ENCODE results near the gene KNSTRN.

Gene KNSTRN

DNA sequence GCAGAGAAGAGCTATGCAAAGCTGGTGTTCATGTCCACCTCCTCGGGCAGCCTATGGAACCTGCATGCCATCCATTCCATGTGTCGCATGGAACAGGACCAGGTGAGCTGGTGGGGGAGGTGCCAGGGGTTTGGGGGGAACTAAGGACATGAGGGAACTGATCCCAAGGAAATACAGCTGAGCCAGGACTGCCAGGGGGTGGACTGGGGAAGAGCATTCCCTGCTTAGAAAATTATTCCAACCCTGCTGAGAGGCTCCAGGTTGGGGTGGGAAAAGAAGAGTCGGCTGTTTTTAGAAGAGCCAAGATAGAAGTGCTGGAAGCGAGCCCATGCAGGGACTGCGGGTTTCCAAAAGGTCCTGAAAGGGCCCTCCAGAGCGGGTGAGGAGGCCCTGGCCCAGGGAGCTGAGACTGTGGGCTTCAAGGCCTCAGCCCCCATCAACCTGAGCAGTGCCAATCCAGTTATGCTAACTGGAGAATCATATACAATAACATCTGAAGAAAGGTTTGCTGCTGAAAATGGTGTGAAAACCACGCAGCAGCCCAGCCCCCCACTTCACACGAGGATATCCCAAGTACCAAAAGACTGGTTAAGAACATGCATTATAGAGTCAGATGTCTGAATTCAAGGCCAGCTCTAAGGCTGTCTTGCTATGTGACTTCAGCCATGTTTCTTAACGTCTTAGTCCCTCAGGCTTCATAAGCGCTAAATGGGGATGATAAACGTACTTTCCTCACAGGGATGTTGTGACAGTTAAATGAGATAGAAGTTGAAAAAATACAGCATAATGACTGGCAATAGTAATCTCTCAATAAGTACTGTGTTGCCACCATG is 16.7 kb upstream of the KNSTRN start:
- no peak for DNase-seq
- TF ChIP-seq POLR2A (IDR thresholded peaks at IDR 0.05; ENCODE audit: low read length) (no peak), GATA1 (IDR thresholded peaks at IDR 0.05; ENCODE audit: low read depth, low read length) (no peak)

DNA sequence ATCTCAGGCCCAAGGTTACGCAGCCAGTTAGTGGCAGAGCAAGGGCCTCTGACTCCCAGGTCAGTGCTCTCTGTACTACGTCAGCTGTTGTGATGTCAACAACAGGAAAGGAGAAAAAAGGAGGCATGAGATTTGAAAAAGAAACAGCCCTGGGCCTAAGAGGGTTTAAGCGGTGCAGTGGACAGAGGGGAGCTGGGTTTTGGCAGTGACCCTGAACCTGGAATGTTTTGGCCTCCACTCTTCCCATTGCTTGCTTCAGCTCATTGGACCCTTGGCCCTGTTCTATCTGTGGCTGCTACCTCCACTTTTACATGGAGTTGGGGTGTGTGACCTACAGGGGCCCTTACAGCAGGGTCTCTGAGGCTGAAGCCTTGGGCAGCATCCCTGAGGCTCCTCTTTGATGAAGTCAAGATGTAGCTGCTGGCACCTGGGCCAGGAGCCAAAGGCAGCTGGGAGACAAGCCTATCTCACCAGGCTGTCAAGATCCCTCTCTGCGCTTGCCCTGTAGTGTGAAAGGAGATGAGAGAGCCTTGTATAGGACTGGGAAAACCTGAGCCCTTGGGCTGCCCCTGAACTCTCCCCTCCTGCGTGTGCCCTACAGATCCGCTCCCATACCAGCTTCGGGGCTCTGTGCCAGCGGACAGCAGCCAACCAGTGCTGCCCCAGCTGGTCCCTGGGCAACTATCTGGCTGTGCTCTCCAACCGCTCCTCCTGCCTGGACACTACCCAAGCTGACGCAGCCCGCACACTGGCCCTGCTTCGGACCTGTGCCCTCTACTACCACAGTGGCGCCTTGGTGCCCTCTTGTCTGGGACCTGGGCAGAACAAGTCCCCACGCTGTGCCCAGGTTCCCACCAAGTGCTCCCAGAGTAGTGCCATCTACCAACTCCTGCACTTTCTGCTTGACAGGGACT is 15.8 kb upstream of the KNSTRN start:
- TF ChIP-seq POLR2A (IDR thresholded peaks at IDR 0.05; ENCODE audit: low read length) (no peak), GATA1 (IDR thresholded peaks at IDR 0.05; ENCODE audit: low read depth, low read length) (no peak)

DNA sequence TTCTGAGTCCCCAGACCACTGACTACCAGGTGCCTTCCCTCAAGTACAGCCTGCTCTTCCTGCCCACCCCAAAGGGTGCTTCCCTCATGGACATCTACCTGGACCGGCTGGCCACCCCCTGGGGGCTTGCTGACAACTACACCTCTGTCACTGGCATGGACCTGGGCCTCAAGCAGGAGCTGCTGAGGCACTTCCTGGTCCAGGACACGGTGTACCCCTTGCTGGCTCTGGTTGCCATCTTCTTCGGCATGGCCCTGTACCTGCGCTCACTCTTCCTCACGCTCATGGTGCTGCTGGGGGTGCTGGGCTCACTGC is 15.2 kb upstream of the KNSTRN start:
- DNase-seq = no peak
- TF ChIP-seq POLR2A (IDR thresholded peaks at IDR 0.05; ENCODE audit: low read length) (no peak), GATA1 (IDR thresholded peaks at IDR 0.05; ENCODE audit: low read depth, low read length) (no peak)

More for the DNA sequence above, 15.8 kb upstream of the KNSTRN start:
- no peak for DNase-seq

DNA sequence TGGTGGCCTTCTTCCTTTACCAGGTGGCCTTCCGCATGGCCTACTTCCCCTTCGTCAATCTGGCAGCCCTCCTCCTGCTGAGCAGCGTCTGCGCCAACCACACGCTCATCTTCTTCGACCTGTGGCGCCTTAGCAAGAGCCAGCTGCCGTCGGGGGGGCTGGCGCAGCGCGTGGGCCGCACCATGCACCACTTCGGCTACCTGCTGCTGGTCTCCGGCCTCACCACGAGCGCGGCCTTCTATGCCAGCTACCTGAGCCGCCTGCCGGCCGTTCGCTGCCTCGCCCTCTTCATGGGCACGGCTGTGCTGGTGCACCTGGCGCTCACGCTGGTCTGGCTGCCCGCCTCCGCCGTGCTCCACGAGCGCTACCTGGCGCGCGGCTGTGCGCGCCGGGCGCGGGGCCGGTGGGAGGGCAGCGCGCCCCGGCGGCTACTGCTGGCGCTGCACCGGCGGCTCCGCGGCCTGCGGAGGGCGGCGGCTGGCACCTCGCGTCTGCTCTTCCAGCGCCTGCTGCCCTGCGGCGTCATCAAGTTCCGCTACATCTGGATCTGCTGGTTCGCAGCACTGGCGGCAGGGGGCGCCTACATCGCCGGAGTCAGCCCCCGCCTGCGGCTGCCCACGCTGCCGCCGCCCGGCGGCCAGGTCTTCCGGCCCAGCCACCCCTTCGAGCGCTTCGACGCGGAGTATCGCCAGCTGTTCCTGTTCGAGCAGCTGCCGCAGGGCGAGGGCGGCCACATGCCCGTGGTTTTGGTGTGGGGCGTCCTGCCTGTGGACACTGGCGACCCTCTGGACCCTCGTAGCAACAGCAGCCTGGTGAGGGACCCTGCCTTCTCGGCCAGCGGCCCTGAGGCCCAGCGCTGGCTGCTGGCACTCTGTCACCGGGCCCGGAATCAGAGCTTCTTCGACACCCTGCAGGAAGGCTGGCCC is 14.6 kb upstream of the KNSTRN start:
- no peak for TF ChIP-seq POLR2A (IDR thresholded peaks at IDR 0.05; ENCODE audit: low read length)
- no peak for TF ChIP-seq GATA1 (IDR thresholded peaks at IDR 0.05; ENCODE audit: low read depth, low read length)
- DNase-seq = peak; percentile 93 to 94

DNA sequence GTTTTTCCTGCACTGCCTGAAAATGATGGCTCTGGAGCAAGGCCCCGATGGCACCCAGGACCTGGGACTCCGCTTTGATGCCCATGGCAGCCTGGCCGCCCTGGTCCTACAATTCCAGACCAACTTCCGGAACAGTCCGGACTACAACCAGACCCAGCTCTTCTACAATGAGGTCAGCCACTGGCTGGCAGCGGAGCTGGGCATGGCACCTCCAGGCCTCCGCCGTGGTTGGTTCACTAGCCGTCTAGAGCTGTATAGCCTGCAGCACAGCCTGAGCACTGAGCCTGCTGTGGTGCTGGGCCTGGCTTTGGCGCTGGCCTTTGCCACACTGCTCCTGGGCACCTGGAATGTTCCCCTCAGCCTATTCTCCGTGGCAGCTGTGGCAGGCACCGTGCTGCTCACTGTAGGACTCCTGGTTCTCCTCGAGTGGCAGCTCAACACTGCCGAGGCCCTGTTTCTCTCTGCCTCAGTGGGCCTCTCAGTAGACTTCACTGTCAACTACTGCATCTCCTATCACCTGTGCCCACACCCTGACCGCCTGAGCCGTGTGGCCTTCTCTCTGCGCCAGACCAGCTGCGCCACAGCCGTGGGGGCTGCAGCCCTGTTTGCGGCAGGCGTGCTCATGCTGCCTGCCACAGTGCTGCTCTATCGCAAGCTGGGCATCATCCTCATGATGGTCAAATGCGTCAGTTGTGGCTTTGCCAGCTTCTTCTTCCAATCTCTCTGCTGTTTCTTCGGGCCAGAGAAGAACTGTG is 13.6 kb upstream of the KNSTRN start:
- TF ChIP-seq POLR2A (IDR thresholded peaks at IDR 0.05; ENCODE audit: low read length) (no peak), GATA1 (IDR thresholded peaks at IDR 0.05; ENCODE audit: low read depth, low read length) (no peak)
- no peak for DNase-seq

DNA sequence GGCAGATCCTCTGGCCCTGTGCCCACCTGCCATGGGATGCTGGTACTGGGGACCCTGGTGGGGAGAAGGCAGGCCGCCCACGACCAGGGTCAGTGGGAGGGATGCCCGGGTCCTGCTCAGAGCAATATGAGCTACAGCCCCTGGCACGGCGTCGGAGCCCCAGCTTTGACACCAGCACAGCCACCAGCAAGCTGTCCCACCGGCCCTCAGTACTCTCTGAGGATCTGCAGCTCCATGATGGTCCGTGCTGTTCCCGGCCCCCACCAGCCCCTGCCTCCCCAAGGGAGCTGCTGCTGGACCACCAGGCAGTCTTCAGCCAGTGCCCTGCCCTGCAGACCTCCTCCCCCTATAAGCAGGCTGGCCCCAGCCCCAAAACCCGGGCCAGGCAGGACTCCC is 13.0 kb upstream of the KNSTRN start:
- no peak for DNase-seq
- TF ChIP-seq POLR2A (IDR thresholded peaks at IDR 0.05; ENCODE audit: low read length) = no peak
- TF ChIP-seq GATA1 (IDR thresholded peaks at IDR 0.05; ENCODE audit: low read depth, low read length) = no peak

DNA sequence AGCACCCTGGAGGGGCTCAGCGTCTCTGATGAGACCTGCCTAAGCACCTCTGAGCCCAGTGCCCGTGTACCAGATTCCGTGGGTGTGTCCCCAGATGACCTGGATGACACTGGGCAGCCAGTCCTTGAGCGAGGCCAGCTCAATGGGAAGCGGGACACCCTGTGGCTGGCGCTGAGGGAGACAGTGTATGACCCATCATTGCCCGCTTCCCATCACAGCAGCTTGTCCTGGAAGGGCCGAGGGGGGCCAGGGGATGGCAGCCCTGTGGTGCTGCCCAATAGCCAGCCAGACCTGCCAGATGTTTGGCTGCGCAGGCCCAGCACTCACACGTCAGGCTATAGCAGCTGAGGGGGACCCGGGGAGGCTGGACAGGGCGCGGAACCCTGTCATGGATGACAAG is 12.6 kb upstream of the KNSTRN start:
- TF ChIP-seq POLR2A (IDR thresholded peaks at IDR 0.05; ENCODE audit: low read length) (no peak), GATA1 (IDR thresholded peaks at IDR 0.05; ENCODE audit: low read depth, low read length) (no peak)
- no peak for DNase-seq

DNA sequence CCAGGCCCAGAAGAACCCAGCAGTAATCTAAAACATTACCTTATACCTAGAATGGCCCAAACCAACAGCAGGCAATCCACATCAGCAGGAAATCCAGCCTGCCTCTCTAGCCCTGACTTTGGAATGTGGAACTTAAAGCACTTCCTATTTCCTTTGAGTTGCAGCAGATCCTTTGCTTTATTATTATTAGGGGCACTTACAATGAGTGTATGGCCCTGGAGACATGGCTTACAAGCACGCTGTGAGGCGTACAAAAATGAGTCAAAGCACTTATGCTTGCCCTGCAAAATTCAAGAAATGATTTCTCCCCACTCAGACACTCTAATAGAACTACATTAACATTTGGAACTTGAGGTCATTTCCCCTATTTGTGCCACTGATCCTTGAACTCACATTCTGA is 9.5 kb upstream of the KNSTRN start:
- DNase-seq = no peak
- TF ChIP-seq POLR2A (IDR thresholded peaks at IDR 0.05; ENCODE audit: low read length) = no peak
- no peak for TF ChIP-seq GATA1 (IDR thresholded peaks at IDR 0.05; ENCODE audit: low read depth, low read length)

DNA sequence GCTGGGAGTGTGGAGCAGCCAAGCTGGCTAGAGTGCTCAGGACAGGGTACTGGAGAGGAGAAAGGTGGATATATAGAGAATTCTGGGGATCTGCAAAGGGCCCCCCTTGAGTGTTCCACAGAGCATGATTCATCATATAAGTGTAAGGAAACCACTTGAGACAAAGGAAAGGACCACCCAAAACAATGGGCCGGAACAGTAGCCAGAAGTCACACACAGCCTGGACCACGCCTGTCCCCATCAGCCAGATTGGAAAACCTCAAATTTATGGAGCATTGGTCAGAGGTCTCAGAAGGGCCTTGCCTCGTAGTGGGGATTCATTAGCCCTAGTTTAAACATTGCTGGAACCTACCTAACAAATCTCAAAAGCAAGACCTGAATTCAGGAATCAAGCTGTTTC is 4.9 kb upstream of the KNSTRN start:
- DNase-seq = no peak
- TF ChIP-seq GATA1 (IDR thresholded peaks at IDR 0.05; ENCODE audit: low read depth, low read length) (no peak), POLR2A (IDR thresholded peaks at IDR 0.05; ENCODE audit: low read length) (no peak)

DNA sequence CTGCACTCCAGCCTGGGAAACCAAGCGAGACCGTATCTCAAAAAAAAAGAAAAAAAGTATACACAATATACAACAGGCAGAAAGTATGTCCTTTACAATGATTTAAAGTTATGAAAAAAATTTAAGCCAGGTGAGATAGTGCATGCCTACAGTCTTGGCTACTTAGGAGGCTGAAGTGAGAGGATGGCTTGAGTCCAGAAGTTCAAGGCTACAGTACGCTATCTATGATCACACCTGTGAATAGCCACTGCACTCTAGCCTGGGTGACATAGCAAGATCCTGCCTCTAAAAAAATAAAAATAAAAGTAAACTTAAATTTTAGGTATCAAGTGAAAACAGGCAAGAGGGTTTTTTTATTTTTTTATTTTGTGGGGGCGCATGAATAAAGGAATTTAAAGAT is 3.1 kb upstream of the KNSTRN start:
- peak; percentile 15 to 45 for DNase-seq
- TF ChIP-seq GATA1 (IDR thresholded peaks at IDR 0.05; ENCODE audit: low read depth, low read length) (no peak), POLR2A (IDR thresholded peaks at IDR 0.05; ENCODE audit: low read length) (no peak)

DNA sequence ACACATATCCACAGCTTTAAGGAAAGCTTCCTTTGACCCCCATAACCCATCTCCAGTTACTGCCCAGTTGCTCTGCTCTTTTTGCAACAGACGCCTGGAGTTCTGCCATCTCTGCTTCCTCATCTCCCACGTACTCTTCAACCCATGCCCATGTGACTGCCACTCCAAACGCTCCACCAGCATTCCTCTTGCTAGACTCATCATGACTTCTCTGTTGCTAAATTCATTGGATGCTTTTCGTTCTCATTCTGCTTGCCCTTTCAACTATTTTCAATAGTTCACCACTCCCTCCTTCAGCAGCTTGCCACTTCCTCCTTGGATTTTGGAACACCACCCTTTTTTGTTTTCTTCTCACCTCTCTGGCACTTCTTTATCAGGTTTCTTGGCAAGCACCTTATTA is 2.7 kb upstream of the KNSTRN start:
- DNase-seq = no peak
- TF ChIP-seq POLR2A (IDR thresholded peaks at IDR 0.05; ENCODE audit: low read length) (no peak), GATA1 (IDR thresholded peaks at IDR 0.05; ENCODE audit: low read depth, low read length) (no peak)

DNA sequence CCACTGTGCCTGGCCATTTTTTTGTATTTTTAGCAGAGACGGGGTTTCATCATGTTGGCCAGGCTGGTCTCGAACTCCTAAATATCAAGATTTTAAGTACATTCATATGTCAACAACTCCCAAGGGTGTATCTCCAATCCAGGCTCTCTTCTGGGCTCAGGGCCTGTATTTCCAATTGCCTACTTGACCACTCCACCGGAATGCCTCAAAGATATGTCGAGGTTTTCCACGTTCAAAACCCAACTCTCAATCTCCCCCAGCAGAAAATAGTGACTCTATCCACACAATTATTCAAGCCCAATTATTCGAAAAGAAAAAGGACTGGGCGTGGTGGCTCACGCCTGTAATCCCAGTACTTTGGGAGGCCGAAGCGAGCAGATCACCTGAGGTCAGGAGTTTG is 1.9 kb upstream of the KNSTRN start:
- DNase-seq = no peak
- no peak for TF ChIP-seq GATA1 (IDR thresholded peaks at IDR 0.05; ENCODE audit: low read depth, low read length)
- no peak for TF ChIP-seq POLR2A (IDR thresholded peaks at IDR 0.05; ENCODE audit: low read length)
